ENCODE measurements around the gene MYDGF.
"Not testable (repeated sequence)": the region's sequence is repeated elsewhere in the genome, so short reads cannot be mapped to it uniquely, and the experiment has no call there.

MYDGF gene

DNA sequence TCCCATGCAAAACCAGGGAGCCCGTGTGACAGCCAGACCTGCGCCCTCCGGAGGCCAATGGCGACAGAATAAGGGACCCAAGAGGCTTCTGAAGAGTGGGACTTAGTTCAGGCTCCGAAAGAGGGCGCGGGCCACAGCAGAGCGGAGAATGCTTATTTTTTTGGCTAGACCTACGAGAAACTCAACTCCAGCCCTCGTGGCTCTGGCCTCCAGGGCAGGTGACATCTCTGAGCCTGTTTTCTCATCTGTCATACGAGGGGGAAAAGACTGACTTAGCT is 30.5 kb upstream of the MYDGF start:
- DNase-seq (ENCODE audit: low read depth in 2 of 2): no peak

GRCh38 chr19:4699826-4700692 is 29.9 kb upstream of the MYDGF start:
- no peak for DNase-seq (ENCODE audit: low read depth in 2 of 2)

DNA sequence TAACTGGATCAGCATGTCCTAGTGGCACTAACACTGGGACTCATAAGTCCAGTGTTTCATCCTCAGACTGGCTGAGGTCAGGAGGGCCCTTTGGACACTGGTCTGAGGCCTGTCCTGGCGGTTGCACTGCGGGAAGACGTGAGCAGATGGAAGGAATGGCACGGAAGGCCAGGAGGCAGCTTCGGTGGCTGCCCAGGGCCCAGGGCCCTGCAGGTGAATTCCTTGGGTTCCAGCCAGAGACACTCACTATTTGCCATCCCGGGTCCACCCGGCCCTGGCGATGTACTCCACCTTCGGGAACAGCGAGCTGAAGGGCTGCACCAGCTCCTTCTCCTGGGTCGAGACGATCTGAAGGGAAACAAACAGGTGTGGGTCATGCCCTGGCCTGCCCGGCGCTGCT is 27.2 kb upstream of the MYDGF start:
- DNase-seq (ENCODE audit: low read depth in 2 of 2): no peak

DNA sequence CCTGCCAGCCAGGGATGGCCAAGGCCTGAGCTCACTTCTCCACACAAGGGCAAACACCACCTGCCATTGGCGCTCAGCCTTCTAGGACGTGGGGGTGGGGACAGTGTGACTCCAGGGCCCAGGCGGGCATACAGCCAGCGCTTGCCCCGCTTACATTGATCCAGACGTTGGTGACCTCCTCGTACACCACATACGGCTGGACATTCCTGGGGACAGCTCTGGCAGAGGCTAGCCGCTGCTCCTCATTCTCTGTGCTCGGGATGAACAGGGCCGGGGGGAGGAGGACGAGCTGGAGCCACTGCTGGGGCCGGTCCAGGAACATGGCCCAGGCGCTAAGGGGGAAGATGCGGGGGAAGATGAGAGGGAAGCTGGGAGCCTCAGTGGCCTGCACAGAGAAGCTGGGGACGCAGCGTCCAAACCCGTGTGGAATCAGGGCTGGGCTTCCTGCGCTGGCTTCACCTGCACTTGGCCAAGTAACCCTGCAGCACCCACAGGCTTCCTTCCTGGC is 25.1 kb upstream of the MYDGF start:
- DNase-seq (ENCODE audit: low read depth in 2 of 2): no peak

- no peak for DNase-seq (ENCODE audit: low read depth in 2 of 2)
These were observed 24.3 kb upstream of the MYDGF start for GRCh38 chr19:4694211-4694987.

DNA sequence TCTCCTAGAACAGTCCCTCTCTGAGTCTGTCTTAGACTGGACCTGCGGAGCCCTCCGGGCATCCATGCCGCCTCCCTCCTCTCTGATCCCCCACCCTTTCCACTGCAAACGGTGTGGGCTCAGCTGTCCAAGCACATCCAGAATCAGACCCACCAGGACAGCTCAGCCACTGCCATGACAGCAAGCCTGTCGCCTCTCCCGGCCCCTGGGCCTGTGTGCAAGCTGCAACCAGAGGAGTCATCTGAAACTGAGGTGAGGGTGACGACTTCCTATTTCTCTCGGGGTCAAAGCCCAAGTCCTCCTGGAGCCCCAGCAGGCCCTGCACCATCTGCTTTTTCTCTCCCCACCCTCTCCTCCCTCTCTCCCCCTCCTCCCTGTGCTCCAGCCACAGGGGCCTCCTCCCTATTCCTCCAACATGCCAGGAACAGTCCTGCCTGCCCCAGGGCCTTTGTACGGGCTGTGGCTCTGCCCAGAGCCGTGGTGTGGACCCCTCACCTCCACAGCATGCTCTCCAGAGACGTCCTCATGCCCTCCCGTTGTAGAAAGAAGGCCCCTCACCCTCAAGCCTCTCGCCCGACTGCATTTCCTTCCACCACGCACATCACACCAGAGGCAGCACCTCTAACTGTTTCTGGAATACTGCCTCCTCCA is 23.5 kb upstream of the MYDGF start:
- no peak for DNase-seq (ENCODE audit: low read depth in 2 of 2)

GRCh38 chr19:4693078-4693350 is 22.9 kb upstream of the MYDGF start:
- DNase-seq (ENCODE audit: low read depth in 2 of 2): no peak

GRCh38 chr19:4692251-4693077 is 22.3 kb upstream of the MYDGF start:
- no peak for DNase-seq (ENCODE audit: low read depth in 2 of 2)

DNA sequence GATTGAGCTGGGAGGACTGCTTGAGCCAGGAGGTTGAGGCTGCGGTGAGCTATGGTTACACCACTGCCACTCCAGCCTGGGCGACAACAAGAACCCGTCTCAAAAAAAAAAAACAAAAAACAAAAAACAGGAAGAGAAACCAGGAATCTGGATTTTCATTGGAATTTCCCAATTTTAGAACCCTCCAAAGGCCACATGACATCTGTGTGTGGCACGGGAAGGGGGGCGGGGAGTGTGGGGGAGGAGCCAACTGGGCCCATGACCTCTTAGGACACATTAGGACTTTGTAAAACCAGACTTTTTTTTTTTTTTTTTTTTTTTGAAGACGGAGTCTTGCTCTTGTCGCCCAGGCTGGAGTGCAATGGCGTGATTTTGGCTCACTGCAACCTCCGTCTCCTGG is 21.2 kb upstream of the MYDGF start:
- no peak for DNase-seq (ENCODE audit: low read depth in 2 of 2)

- no peak for DNase-seq (ENCODE audit: low read depth in 2 of 2)
These were observed 20.2 kb upstream of the MYDGF start for GRCh38 chr19:4690361-4690760.

- no peak for DNase-seq (ENCODE audit: low read depth in 2 of 2)
These were observed 19.3 kb upstream of the MYDGF start for GRCh38 chr19:4689403-4689802.

DNA sequence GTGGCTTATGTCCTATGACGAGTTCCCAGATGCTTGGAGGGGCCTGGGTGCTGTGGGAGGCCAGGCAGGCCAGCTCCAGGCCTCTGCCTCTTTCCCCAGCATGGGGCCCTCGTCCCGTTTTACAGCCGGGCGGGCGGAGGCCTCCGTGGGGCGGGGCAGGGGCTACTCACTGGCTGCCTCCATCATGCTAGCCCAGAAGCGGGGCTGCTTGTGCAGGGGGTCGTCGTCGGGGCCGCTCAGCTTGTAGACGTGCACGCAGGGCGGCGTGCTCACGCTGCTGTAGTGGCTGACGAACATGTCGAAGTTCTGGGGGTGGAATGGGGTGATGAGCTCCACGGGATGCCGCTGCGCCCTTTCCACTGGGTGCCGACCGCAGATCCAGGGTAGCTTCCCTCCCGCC is 18.4 kb upstream of the MYDGF start:
- DNase-seq (ENCODE audit: low read depth in 2 of 2): no peak

GRCh38 chr19:4687396-4687795 is 17.3 kb upstream of the MYDGF start:
- no peak for DNase-seq (ENCODE audit: low read depth in 2 of 2)

GRCh38 chr19:4686700-4687099 is 16.6 kb upstream of the MYDGF start:
- no peak for DNase-seq (ENCODE audit: low read depth in 2 of 2)

DNA sequence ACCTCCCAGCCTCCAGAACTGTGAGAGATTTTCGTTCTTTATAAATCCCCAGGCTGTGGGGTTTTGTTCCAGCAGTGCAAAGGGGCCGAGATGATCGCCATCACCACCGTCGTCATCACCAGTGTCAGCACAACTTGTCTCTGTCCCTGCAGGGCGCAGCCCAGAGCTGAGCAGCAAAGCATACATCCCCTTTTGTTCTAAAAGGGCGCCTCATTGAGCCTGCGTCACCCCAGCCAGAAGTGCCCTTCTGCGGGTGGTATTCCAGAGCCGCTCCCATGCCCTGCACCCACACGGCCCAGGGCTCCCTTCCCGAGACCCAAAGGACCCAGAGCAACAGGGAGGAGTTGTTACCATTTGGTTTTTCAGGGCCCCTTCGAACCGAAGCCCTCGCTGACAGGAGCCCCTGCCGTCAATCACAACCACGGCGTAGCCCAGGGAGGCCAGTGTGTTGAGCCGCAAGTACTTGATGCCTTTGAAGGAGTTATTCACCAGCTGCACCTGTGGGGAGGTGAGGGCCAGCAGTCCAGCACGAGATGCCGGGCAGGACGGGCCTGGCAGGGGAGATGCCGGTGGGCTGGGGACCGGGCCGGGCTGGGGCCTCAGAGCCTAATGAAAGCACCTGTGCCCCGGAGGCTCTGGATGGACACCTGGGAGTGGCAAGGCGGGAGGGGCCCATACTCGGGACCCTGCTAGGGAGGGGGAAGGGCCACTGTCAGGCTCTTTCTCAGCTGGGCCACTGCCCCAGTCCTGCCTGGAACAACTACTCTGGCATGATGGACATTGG is 14.4 kb upstream of the MYDGF start:
- no peak for DNase-seq (ENCODE audit: low read depth in 2 of 2)

GRCh38 chr19:4682417-4683200 is 12.5 kb upstream of the MYDGF start:
- no peak for DNase-seq (ENCODE audit: low read depth in 2 of 2)

DNA sequence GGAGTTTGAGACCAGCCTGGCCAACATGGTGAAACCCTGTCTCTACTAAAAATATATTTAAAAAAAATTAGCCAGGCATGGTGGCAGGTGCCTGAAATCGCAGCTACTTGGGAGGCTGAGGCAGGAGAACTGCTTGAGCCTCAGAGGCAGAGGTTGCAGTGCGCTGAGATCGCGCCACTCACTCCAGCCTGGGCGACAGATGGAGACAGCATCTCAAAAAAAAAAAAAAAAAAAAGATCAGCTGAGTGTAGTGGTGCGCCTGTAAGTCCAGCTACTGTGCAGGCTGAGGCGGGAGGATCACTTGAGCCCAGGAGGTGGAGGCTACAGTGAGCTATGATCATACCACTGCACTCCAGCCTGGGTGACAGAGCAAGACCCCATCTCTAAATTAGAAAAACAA is 9.9 kb upstream of the MYDGF start:
- not testable (repeated sequence) for DNase-seq (ENCODE audit: low read depth in 2 of 2)

GRCh38 chr19:4678881-4679790 is 9.0 kb upstream of the MYDGF start:
- no peak for DNase-seq (ENCODE audit: low read depth in 2 of 2)

- DNase-seq (ENCODE audit: low read depth in 2 of 2): no peak
These were observed 7.0 kb upstream of the MYDGF start for GRCh38 chr19:4676955-4677731.

Data from activated CD8-positive, alpha-beta memory T cell treated with anti-CD3 and anti-CD28 coated beads for 4 hours (primary cell).